CD4-positive, alpha-beta T cell (primary cell): Measurements from ENCODE around the gene CABP4. TPM values are rescaled to one million over a fixed set of nuclear protein-coding genes. Genes with fewer than 3 reads are reported as not detected.

Source experiments
- ATAC-seq: fragments of 200-7000 bp; cut with Tn5 transposase; one replicate; pipeline ENCODE4 v1.10.0; 2022; ENCODE audit warnings: mild to moderate bottlenecking; ENCODE audit not compliant: poor library complexity
- CTCF ChIA-PET: fragments of 350-600 bp; sonication (Branson Sonifier 250); formaldehyde crosslinking; loops from one replicate; lab custom pipeline; 2021; ENCODE audit warnings: antibody characterized with exemption, inconsistent platforms; lab: Charles Lee
- POLR2A ChIA-PET: fragments of 350-600 bp; sonication (Branson Sonifier 250); formaldehyde crosslinking; loops from one replicate; lab custom pipeline; 2021; ENCODE audit warnings: antibody characterized with exemption, inconsistent platforms; lab: Charles Lee
- DNase-seq, 14 experiments: peaks; one replicate each; pipeline ENCODE4 v3.0.0-alpha.2; 2013 to 2020; ENCODE audit warnings: mixed read lengths in 2 of 14
- H3K27ac ChIP-seq, 2 donors: one replicate each; pipeline versions ENCODE4 v1.5.1 to v1.7.0; 2013; ENCODE audit warnings: low read length in 2 of 2, low read depth in 1 of 2, mild to moderate bottlenecking in 1 of 2
- H3K27me3 ChIP-seq, 2 experiments: 1 replicate in 1 of 2; 2 replicates in 1 of 2; pipeline versions ENCODE4 v1.6.1 to v1.7.0; 2013; ENCODE audit warnings: low read length in 2 of 2, control low read depth in 1 of 2, mild to moderate bottlenecking in 1 of 2, moderate library complexity in 1 of 2; ENCODE audit not compliant: insufficient read depth in 2 of 2, control insufficient read depth in 1 of 2
- H3K36me3 ChIP-seq: one replicate; pipeline ENCODE4 v1.6.1; 2013; ENCODE audit warnings: low read length, control low read depth; ENCODE audit not compliant: insufficient read depth
- H3K4me1 ChIP-seq: one replicate; pipeline ENCODE4 v1.6.1; 2013; ENCODE audit warnings: low read length, control low read depth; ENCODE audit not compliant: insufficient read depth
- H3K4me3 ChIP-seq: one replicate; pipeline ENCODE4 v1.5.1; 2013; ENCODE audit warnings: mild to moderate bottlenecking, low read length, moderate library complexity
- H3K9me3 ChIP-seq, 2 experiments: 1 replicate in 1 of 2; 2 replicates in 1 of 2; pipeline versions ENCODE4 v1.6.1 to v1.7.0; 2013; ENCODE audit warnings: low read length in 2 of 2, mild to moderate bottlenecking in 2 of 2, control low read depth in 1 of 2, moderate library complexity in 1 of 2; ENCODE audit not compliant: control insufficient read depth in 1 of 2, insufficient read depth in 1 of 2
- H3K27ac Mint-ChIP-seq: one replicate; pipeline ENCODE4 v1.8.0; 2020; ENCODE audit warnings: mixed read lengths
- H3K27me3 Mint-ChIP-seq: one replicate; pipeline ENCODE4 v1.8.0; 2021; ENCODE audit warnings: mixed read lengths
- H3K36me3 Mint-ChIP-seq: one replicate; pipeline ENCODE4 v1.8.0; 2021; ENCODE audit warnings: low read depth, mixed read lengths
- H3K4me1 Mint-ChIP-seq: one replicate; pipeline ENCODE4 v1.8.0; 2021; ENCODE audit warnings: low read depth, mixed read lengths
- H3K4me3 Mint-ChIP-seq: one replicate; pipeline ENCODE4 v1.8.0; 2020; ENCODE audit warnings: mild to moderate bottlenecking, mixed read lengths
- H3K9me3 Mint-ChIP-seq: one replicate; pipeline ENCODE4 v1.8.0; 2020; ENCODE audit warnings: mixed read lengths
- CTCF ChIP-seq: fragments of 200-600 bp; IDR thresholded peaks from one replicate; pipeline ENCODE4 v1.8.0; 2022; ENCODE audit warnings: antibody characterized with exemption, mild to moderate bottlenecking
- intact Hi-C, 2 experiments: fragments of 100-400 bp; cut with DNase I in 1 of 2; cut with micrococcal nuclease in 1 of 2; formaldehyde crosslinking; loops; one replicate each; pipeline versions ENCODE4 v1.15.1 to v1.9.0; 2023 to 2025; cut with DNase I, micrococcal nuclease
- total RNA-seq, 174 experiments: library from RNA in 2 of 174; stranded (reverse) in 2 of 174; gene quantifications; one replicate each; pipeline ENCODE4 v1.2.3 and lab custom pipeline; 2021 to 2026

Gene CABP4
- total RNA-seq, 2 experiments from 2014 or later, result 7.5 to 8.5 TPM

GRCh38 chr11:67468759-67469507, 13.8 kb downstream of the CABP4 start, which contains the start of gene TMEM134:
TSS of gene TMEM134 (minus strand) at chr11:67469251. CDS start at chr11:67469192, 59 bp downstream.
- peaks cover 6% of the 10 kb centered on the region for H3K36me3 ChIP-seq
- H3K4me1 ChIP-seq, result peaks cover 57% of the 10 kb centered on the region
- H3K27me3 Mint-ChIP-seq, result no peaks in the 10 kb centered on the region
- no peaks in the 10 kb centered on the region for H3K27me3 ChIP-seq
- peak within 1 kb of the TSS; percentile 66 to 81 for H3K27ac ChIP-seq
- no peak for TF ChIP-seq CTCF
- H3K9me3 Mint-ChIP-seq, result no peaks in the 10 kb centered on the region
- CTCF ChIA-PET, result interaction anchor here (0.7 to 3.0 kb wide), 16 partner anchors 11 to 118 kb away, joined by 3 to 28 read pairs (median 4); partner anchors contain the start of genes AIP, PITPNM1, PPP1CA and RAD9A
- H3K9me3 ChIP-seq, result no peaks in the 10 kb centered on the region
- H3K36me3 Mint-ChIP-seq, result no peaks in the 10 kb centered on the region
- intact Hi-C loops, result loop anchor here (1.0 to 5.0 kb wide), 10 partner anchors 13 to 78 kb away; partner anchors contain the start of genes CARNS1 (in 1 of the 2), PPP1CA (in 1 of the 2), PTPRCAP (in 1 of the 2) and RAD9A (in 1 of the 2)
- DNase-seq, result peak; percentile 86 to 96 (median 92)
- peak within 1 kb of the TSS; percentile 91 for H3K4me3 Mint-ChIP-seq
- peaks cover 43% of the 10 kb centered on the region for H3K4me1 Mint-ChIP-seq
- H3K27ac Mint-ChIP-seq, result peak within 1 kb of the TSS; percentile 88
- peak within 1 kb of the TSS; percentile 83 for H3K4me3 ChIP-seq
- peak; percentile 71 for ATAC-seq
- POLR2A ChIA-PET, result interaction anchor here (0.5 to 8.5 kb wide), 23 partner anchors 9 to 229 kb away, joined by 3 to 131 read pairs (median 7); partner anchors contain the start of genes AIP, CDK2AP2, PITPNM1 and POLD4

- peak overlapping the region; percentile 84 for H3K27ac Mint-ChIP-seq
- H3K9me3 ChIP-seq, result no peaks in the 10 kb centered on the region
- H3K4me3 Mint-ChIP-seq, result peak overlapping the region; percentile 86
- peaks cover 6% of the 10 kb centered on the region for H3K36me3 ChIP-seq
- DNase-seq, result no peak
- intact Hi-C loops, result loop anchor here (1.0 to 5.0 kb wide), 10 partner anchors 13 to 78 kb away; partner anchors contain the start of genes CARNS1 (in 1 of the 2), PPP1CA (in 1 of the 2), PTPRCAP (in 1 of the 2) and RAD9A (in 1 of the 2)
- H3K4me1 Mint-ChIP-seq, result peaks cover 39% of the 10 kb centered on the region
- no peak for ATAC-seq
- POLR2A ChIA-PET, result interaction anchor here (0.8 to 8.5 kb wide), 14 partner anchors 15 to 117 kb away, joined by 3 to 131 read pairs (median 12); partner anchors contain the start of genes AIP, PITPNM1, PPP1CA and PTPRCAP
- H3K27me3 Mint-ChIP-seq, result no peaks in the 10 kb centered on the region
- peaks cover 52% of the 10 kb centered on the region for H3K4me1 ChIP-seq
- no peaks in the 10 kb centered on the region for H3K9me3 Mint-ChIP-seq
- no peak for TF ChIP-seq CTCF
- no peaks in the 10 kb centered on the region for H3K36me3 Mint-ChIP-seq
- H3K27ac ChIP-seq, result peak overlapping the region; percentile 66 to 77
- CTCF ChIA-PET, result interaction anchor here (0.7 to 3.0 kb wide), 11 partner anchors 11 to 118 kb away, joined by 3 to 28 read pairs (median 4); partner anchors contain the start of genes PITPNM1, PPP1CA, RAD9A and TBC1D10C
- H3K4me3 ChIP-seq, result peak overlapping the region; percentile 83
- H3K27me3 ChIP-seq, result no peaks in the 10 kb centered on the region
Observed at GRCh38 chr11:67469508-67469811, 14.3 kb downstream of the CABP4 start.

- Histone ChIP-seq H3K27me3 (no peaks in the 10 kb centered on the region), H3K36me3 (peaks cover 6% of the 10 kb centered on the region), H3K27ac (no peak overlapping the region), H3K4me1 (peaks cover 43% of the 10 kb centered on the region), H3K4me3 (no peak overlapping the region), H3K9me3 (no peaks in the 10 kb centered on the region)
- intact Hi-C loops, result no loop called here
- ChIA-PET CTCF (interaction anchor here (1.9 to 3.0 kb wide), 3 partner anchors 32 to 69 kb away, joined by 8 to 28 read pairs (median 11); partner anchors contain the start of genes PITPNM1 and PPP1CA), POLR2A (interaction anchor here (2.7 to 8.5 kb wide), 4 partner anchors 14 to 69 kb away, joined by 24 to 131 read pairs (median 66); partner anchors contain the start of genes AIP, PPP1CA, PTPRCAP and TBC1D10C)
- H3K27ac Mint-ChIP-seq, result peak overlapping the region; percentile 84
- peak overlapping the region; percentile 86 for H3K4me3 Mint-ChIP-seq
- ATAC-seq, result no peak
- peaks cover 28% of the 10 kb centered on the region for H3K4me1 Mint-ChIP-seq
- DNase-seq, result no peak
- no peaks in the 10 kb centered on the region for H3K36me3 Mint-ChIP-seq
- no peaks in the 10 kb centered on the region for H3K27me3 Mint-ChIP-seq
- no peaks in the 10 kb centered on the region for H3K9me3 Mint-ChIP-seq
- no peak for TF ChIP-seq CTCF
Observed at GRCh38 chr11:67470337-67471002, 15.3 kb downstream of the CABP4 start.
